CD14-positive monocyte (primary cell): ENCODE data around the gene BAZ2B. TPM values are rescaled to one million over a fixed set of nuclear protein-coding genes. Genes with fewer than 3 reads are reported as not detected.

ENCODE experiments used
- DNase-seq, 3 donors: peaks; one replicate each; pipeline ENCODE4 v3.0.0-alpha.2; 2011 to 2022
- H2AFZ ChIP-seq: 2 replicates; pipeline ENCODE4 v1.6.0; 2012; ENCODE audit warnings: mild to moderate bottlenecking, low read depth, low read length, inconsistent platforms; ENCODE audit not compliant: insufficient read depth, poor library complexity, severe bottlenecking
- H3K27ac ChIP-seq, 2 donors: 1 replicate in 1 of 2; 2 replicates in 1 of 2; pipeline ENCODE4 v1.5.1; 2012 to 2013; ENCODE audit warnings: low read length in 2 of 2, control low read depth in 1 of 2, inconsistent platforms in 1 of 2, low read depth in 1 of 2, mild to moderate bottlenecking in 1 of 2
- H3K27me3 ChIP-seq, 2 donors: one replicate each; pipeline versions ENCODE4 v1.6.0 to v1.6.1; 2011 to 2013; ENCODE audit warnings: low read length in 2 of 2; ENCODE audit not compliant: control insufficient read depth in 2 of 2, insufficient read depth in 2 of 2
- H3K36me3 ChIP-seq, 2 donors: replicated peaks in 1 of 2; 1 replicate in 1 of 2; 2 replicates in 1 of 2; pipeline versions ENCODE4 v1.5.1 to v1.6.1; 2012 to 2013; ENCODE audit warnings: low read length in 2 of 2, control low read depth in 1 of 2, inconsistent platforms in 1 of 2, mild to moderate bottlenecking in 1 of 2; ENCODE audit not compliant: insufficient read depth in 2 of 2, control insufficient read depth in 1 of 2
- H3K4me1 ChIP-seq, 2 donors: 1 replicate in 1 of 2; 2 replicates in 1 of 2; pipeline versions ENCODE4 v1.5.1 to v1.6.1; 2012 to 2013; ENCODE audit warnings: low read length in 2 of 2, control low read depth in 1 of 2, inconsistent platforms in 1 of 2, mild to moderate bottlenecking in 1 of 2, moderate library complexity in 1 of 2; ENCODE audit not compliant: insufficient read depth in 2 of 2, control insufficient read depth in 1 of 2
- H3K4me2 ChIP-seq: replicated peaks from 2 replicates; pipeline ENCODE3; 2012; ENCODE audit warnings: low read length, moderate library complexity, mild to moderate bottlenecking; ENCODE audit not compliant: poor library complexity, severe bottlenecking; ENCODE audit errors: extremely low read depth
- H3K4me3 ChIP-seq, 3 experiments: fragments of 200-600 bp in 1 of 3; sonication (generic) in 1 of 3; replicated peaks in 1 of 3; 1 replicate in 2 of 3; 2 replicates in 1 of 3; pipeline ENCODE4 v1.5.1; 2011 to 2013; ENCODE audit warnings: low read length in 3 of 3, mild to moderate bottlenecking in 3 of 3, control low read depth in 2 of 3, low read depth in 2 of 3, inconsistent platforms in 1 of 3, moderate library complexity in 1 of 3
- H3K79me2 ChIP-seq: 2 replicates; pipeline ENCODE4 v1.6.0; 2012; ENCODE audit warnings: mild to moderate bottlenecking, control low read depth, inconsistent platforms, low read length, moderate library complexity; ENCODE audit not compliant: insufficient read depth
- H3K9ac ChIP-seq: 2 replicates; pipeline ENCODE4 v1.6.0; 2017; ENCODE audit warnings: low read length, mild to moderate bottlenecking; ENCODE audit not compliant: insufficient read depth, poor library complexity, severe bottlenecking
- H3K9me3 ChIP-seq, 2 donors: replicated peaks in 1 of 2; 1 replicate in 1 of 2; 2 replicates in 1 of 2; pipeline versions ENCODE4 v1.5.1 to v1.6.1; 2012 to 2013; ENCODE audit warnings: low read length in 2 of 2, control low read depth in 1 of 2; ENCODE audit not compliant: control insufficient read depth in 1 of 2, insufficient read depth in 1 of 2
- H4K20me1 ChIP-seq: 2 replicates; pipeline ENCODE4 v1.6.0; 2012; ENCODE audit warnings: mild to moderate bottlenecking, low read length, control low read depth, moderate library complexity; ENCODE audit not compliant: insufficient read depth
- H3K27ac Mint-ChIP-seq, 7 donors: one replicate each; pipeline ENCODE4 v1.8.0; 2020; ENCODE audit warnings: mild to moderate bottlenecking in 7 of 7, mixed read lengths in 7 of 7, moderate library complexity in 6 of 7, inconsistent platforms in 2 of 7
- H3K27me3 Mint-ChIP-seq, 3 donors: one replicate each; pipeline ENCODE4 v1.8.0; 2021 to 2022; ENCODE audit warnings: low read depth in 3 of 3, mild to moderate bottlenecking in 3 of 3, mixed read lengths in 3 of 3, moderate library complexity in 3 of 3, inconsistent platforms in 1 of 3
- H3K36me3 Mint-ChIP-seq, 2 donors: one replicate each; pipeline ENCODE4 v1.8.0; 2020; ENCODE audit warnings: mixed read lengths in 2 of 2, inconsistent platforms in 1 of 2, mild to moderate bottlenecking in 1 of 2
- H3K4me1 Mint-ChIP-seq: one replicate; pipeline ENCODE4 v1.8.0; 2020; ENCODE audit warnings: mild to moderate bottlenecking, mixed read lengths
- H3K4me3 Mint-ChIP-seq, 2 donors: one replicate each; pipeline ENCODE4 v1.8.0; 2020; ENCODE audit warnings: mild to moderate bottlenecking in 2 of 2, mixed read lengths in 2 of 2, moderate library complexity in 1 of 2
- H3K9me3 Mint-ChIP-seq, 7 donors: one replicate each; pipeline ENCODE4 v1.8.0; 2020 to 2022; ENCODE audit warnings: mixed read lengths in 7 of 7, mild to moderate bottlenecking in 6 of 7, moderate library complexity in 6 of 7, inconsistent platforms in 2 of 7
- CTCF ChIP-seq: fragments of 200-600 bp; IDR thresholded peaks from one replicate; pipeline ENCODE4 v1.8.0; 2022; ENCODE audit warnings: antibody characterized with exemption, mild to moderate bottlenecking
- WGBS: methylation state at CpG from one replicate; pipeline ENCODE4 v1.1.5; 2013; ENCODE audit warnings: missing lambda C conversion rate; ENCODE audit not compliant: insufficient coverage; 5-methylcytosine and 5-hydroxymethylcytosine counted together
- intact Hi-C, 2 donors: fragments of 100-400 bp; cut with micrococcal nuclease; formaldehyde crosslinking; loops; one replicate each; pipeline versions ENCODE4 v1.15.0 to v1.15.1; 2023
- polyA plus RNA-seq, 3 donors: library from polyadenylated mRNA; depleted of rRNA in 1 of 3; unstranded in 2 of 3; stranded (reverse) in 1 of 3; fragments of 300-500 nt in 2 of 3; fragments of >200 nt in 1 of 3; fragmentation: Illumina TruSeq in 2 of 3; gene quantifications; 1 replicate in 2 of 3; 2 replicates in 1 of 3; pipeline ENCODE4 v1.2.3, GENCODE V29; 2012 to 2021

The BAZ2B gene
- polyA plus RNA-seq, 3 donors = 12.9 to 34.2 (median 31.6) TPM

GRCh38 chr2:159468257-159468656 is 148.1 kb downstream of the BAZ2B start:
- H3K9me3 Mint-ChIP-seq = peaks cover 0 to 7% (median 2%) of the 10 kb centered on the region in 7 donors

GRCh38 chr2:159462961-159463360 is 153.4 kb downstream of the BAZ2B start:
- Histone ChIP-seq H3K4me1 (no peaks in the 10 kb centered on the region), H3K36me3 (peaks cover 7 to 42% of the 10 kb centered on the region in 2 donors), H3K4me2 (no peak overlapping the region), H3K9me3 (no peaks in the 10 kb centered on the region), H3K27ac (no peak overlapping the region), H3K4me3 (no peak overlapping the region), H3K27me3 (no peaks in the 10 kb centered on the region), H4K20me1 (peaks cover 53% of the 10 kb centered on the region), H3K9ac (no peak overlapping the region), H3K79me2 (peaks cover 12% of the 10 kb centered on the region), H2AFZ (no peak overlapping the region)
- Mint-ChIP-seq H3K9me3 (no peaks in the 10 kb centered on the region), H3K36me3 (peaks cover 21 to 47% of the 10 kb centered on the region in 2 donors), H3K4me3 (no peak overlapping the region), H3K4me1 (peaks cover 5% of the 10 kb centered on the region), H3K27ac (no peak overlapping the region), H3K27me3 (no peaks in the 10 kb centered on the region)
- no peak for TF ChIP-seq CTCF
- WGBS = 95% methylated on average over 4 of the region's 7 CpGs
- DNase-seq = no peak
- intact Hi-C loops = no loop called here

More at GRCh38 chr2:159468257-159468656, 148.1 kb downstream of the BAZ2B start:
- peaks cover 12% of the 10 kb centered on the region for H3K79me2 ChIP-seq
- no peak overlapping the region for H3K4me2 ChIP-seq
- H3K27me3 Mint-ChIP-seq = no peaks in the 10 kb centered on the region
- H3K9ac ChIP-seq = no peak overlapping the region
- H3K27ac Mint-ChIP-seq = no peak overlapping the region
- peaks cover 7 to 43% of the 10 kb centered on the region in 2 donors for H3K36me3 ChIP-seq
- peaks cover 47% of the 10 kb centered on the region for H4K20me1 ChIP-seq
- H3K4me3 Mint-ChIP-seq = no peak overlapping the region
- H3K4me3 ChIP-seq = no peak overlapping the region
- no peak for DNase-seq
- peaks cover 24 to 59% of the 10 kb centered on the region in 2 donors for H3K36me3 Mint-ChIP-seq
- no peak overlapping the region for H3K27ac ChIP-seq
- H3K9me3 ChIP-seq = peaks cover 0 to 8% of the 10 kb centered on the region in 2 donors
- H2AFZ ChIP-seq = no peak overlapping the region
- peaks cover 1% of the 10 kb centered on the region for H3K4me1 Mint-ChIP-seq
- intact Hi-C loops = no loop called here
- no peaks in the 10 kb centered on the region for H3K4me1 ChIP-seq
- WGBS = no CpG with 5 or more reads among the region's 2 CpGs
- TF ChIP-seq CTCF = no peak
- no peaks in the 10 kb centered on the region for H3K27me3 ChIP-seq
